Mesodermal cell (in vitro differentiated cells): ENCODE results near the gene GNAI1.
A peak's percentile ranks its signal among the peaks of the same experiment; 100 is the strongest.

Experiments
- H3K27ac ChIP-seq: 2 replicates; pipeline ENCODE4 v1.7.0; 2013; ENCODE audit warnings: mild to moderate bottlenecking, low read depth, low read length, moderate library complexity; ENCODE audit not compliant: severe bottlenecking
- H3K36me3 ChIP-seq: 2 replicates; pipeline ENCODE4 v1.7.1; 2013; ENCODE audit warnings: mild to moderate bottlenecking, low read length, moderate library complexity; ENCODE audit not compliant: control insufficient read depth, insufficient read depth
- H3K4me1 ChIP-seq: one replicate; pipeline ENCODE4 v1.7.1; 2013; ENCODE audit warnings: mild to moderate bottlenecking, low read length; ENCODE audit not compliant: insufficient read depth, control insufficient read depth, poor library complexity, severe bottlenecking
- H3K4me3 ChIP-seq: 2 replicates; pipeline ENCODE4 v1.7.0; 2013; ENCODE audit warnings: low read length, control low read depth, mild to moderate bottlenecking; ENCODE audit not compliant: insufficient read depth, poor library complexity, severe bottlenecking; ENCODE audit errors: extremely low read depth
- H3K9me3 ChIP-seq: 2 replicates; pipeline ENCODE4 v1.7.1; 2013; ENCODE audit warnings: mild to moderate bottlenecking, low read length, moderate library complexity; ENCODE audit not compliant: control insufficient read depth
- WGBS, 2 experiments: methylation state at CpG; one replicate each; pipeline ENCODE4 v1.1.5; 2013; ENCODE audit warnings: missing lambda C conversion rate in 2 of 2; ENCODE audit not compliant: insufficient coverage in 2 of 2; 5-methylcytosine and 5-hydroxymethylcytosine counted together

Gene GNAI1

DNA sequence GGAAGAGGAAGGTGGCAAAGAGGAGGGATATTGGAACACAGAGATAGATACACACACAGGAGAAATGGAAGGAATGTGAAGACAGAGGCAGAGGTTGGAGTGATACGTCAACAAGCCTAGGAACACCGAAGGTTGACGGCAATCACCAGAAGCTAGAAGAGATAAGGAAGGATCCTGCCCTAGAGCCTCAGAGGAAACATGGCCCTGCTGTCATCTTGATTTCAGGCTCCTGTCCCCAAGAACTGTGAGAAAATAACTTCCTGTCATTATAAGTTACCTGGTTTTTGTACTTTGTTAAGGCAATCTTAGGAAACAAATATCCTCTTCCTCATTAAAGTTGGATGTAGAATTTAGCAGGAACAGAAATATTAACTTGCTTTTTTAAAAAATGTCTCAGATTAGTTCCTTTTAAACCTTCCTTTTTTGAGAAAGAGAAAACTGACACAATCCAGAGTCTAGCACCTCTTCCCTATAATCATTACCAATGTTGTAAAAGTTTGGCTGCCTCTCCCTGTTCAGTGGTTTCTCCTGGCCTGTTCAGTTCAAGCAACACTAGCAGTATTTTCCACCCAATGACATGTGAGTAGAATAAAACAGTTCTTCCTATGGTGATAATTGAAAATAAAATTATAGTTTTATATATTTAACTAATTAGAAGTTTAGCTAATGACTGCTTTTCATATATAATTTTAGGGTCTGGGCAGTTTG is 28.8 kb upstream of the GNAI1 start:
- H3K36me3 ChIP-seq, result no peaks in the 10 kb centered on the region
- 65 to 85% methylated on average over 3 of the region's 3 CpGs for WGBS, 2 experiments
- H3K27ac ChIP-seq, result peak overlapping the region; percentile 77

DNA sequence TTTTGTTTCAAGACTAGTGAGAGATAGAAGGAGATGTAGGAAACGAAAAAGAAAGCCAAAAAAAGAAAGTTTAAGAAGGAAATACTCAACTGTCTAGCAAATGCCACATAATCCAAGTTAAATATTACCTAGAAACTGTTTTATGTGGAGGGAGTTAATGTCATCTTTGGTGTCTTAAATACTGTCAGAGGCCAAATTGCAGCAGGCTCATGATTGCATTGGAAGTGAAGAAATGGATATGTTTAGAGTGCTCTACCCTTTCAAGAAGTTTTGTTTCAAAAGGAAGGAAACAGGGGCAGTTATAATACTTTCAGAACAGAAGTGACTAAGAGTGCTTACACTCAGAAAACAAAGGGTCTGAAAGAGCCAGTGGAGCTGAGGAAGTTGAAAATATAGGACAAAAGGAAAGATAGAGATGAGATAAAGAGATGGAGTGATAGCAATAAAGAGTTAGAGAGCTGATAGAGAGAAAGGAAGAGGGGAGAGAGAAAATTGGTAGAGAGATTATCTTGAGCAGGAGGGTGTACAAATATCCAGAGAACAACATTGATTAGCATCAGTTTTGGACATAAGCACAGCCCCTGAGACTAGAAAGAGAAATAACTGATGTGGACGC is 28.0 kb upstream of the GNAI1 start:
- Histone ChIP-seq H3K36me3 (no peaks in the 10 kb centered on the region), H3K9me3 (no peaks in the 10 kb centered on the region), H3K4me1 (peaks cover 7% of the 10 kb centered on the region), H3K27ac (peak overlapping the region; percentile 77), H3K4me3 (no peak overlapping the region)
- 67% methylated on average over 1 of the region's 2 CpGs; no CpG with 5 or more reads in 1 of the 2 experiments for WGBS, 2 experiments

More for the DNA sequence above, 28.8 kb upstream of the GNAI1 start:
- Histone ChIP-seq H3K4me1 (peaks cover 7% of the 10 kb centered on the region), H3K4me3 (no peak overlapping the region), H3K9me3 (no peaks in the 10 kb centered on the region)

DNA sequence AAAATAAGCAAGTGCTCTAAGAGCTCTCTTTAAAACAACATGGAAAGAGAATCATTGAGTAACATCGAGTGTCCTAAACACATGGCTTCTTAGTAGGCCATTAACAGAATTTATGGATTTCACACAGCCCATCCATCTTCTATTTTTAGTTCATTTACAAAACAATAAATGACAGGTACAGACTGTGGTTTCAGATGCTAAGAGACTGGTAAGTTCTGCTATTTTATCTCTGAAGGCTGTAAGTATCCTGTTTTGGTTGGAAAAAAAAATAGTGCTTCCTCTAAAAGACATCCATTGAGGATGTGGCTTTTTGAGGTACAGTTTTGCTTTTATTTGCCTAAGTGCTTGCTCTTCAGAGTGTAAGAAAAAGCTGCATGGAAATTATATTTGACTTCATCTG is 27.4 kb upstream of the GNAI1 start:
- H3K4me1 ChIP-seq, result peaks cover 7% of the 10 kb centered on the region
- H3K27ac ChIP-seq, result peak overlapping the region; percentile 77
- no peaks in the 10 kb centered on the region for H3K9me3 ChIP-seq
- H3K36me3 ChIP-seq, result no peaks in the 10 kb centered on the region
- H3K4me3 ChIP-seq, result no peak overlapping the region
- no CpG with 5 or more reads among the region's 1 CpG for WGBS, 2 experiments

DNA sequence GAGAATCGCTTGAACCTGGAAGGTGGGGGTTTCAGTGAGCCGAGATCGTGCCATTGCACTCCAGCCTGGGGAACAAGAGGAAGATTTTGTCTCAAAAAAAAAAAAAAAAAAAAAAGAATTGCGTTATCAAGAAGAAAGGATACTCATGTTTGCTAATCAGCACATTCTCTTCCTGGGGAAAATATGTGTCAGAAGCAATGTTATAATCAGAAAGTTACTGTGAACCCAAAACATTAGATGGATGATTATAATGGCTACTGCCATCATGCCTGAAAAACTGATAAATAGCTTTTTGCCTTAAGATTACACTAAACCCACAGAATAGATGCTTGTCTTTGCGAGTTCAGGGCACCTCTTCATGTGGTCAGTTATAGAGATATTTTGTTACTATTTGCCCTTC is 24.3 kb upstream of the GNAI1 start:
- H3K9me3 ChIP-seq, result no peaks in the 10 kb centered on the region
- no peak overlapping the region for H3K27ac ChIP-seq
- peaks cover 4% of the 10 kb centered on the region for H3K4me1 ChIP-seq
- H3K4me3 ChIP-seq, result no peak overlapping the region
- WGBS, 2 experiments, result 91 to 100% methylated on average over 3 to 4 of the region's 5 CpGs
- no peaks in the 10 kb centered on the region for H3K36me3 ChIP-seq

DNA sequence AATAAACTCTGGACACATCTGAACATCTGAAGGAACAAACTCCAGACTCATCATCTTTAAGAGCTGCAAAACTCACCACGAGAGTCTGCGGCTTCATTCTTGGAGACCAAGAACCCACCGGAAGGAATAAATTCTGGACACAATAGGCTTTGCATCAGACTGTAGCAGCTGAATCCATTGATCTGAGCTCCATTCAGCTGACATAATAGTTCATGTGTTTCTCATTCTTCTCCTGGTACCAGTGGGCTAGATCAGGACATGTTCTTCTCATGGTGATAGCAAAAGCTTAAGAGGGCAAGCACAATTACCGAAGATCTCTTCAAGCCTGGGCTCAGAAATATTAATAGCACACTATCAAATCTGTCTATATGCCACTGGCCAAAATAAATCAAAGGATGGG is 20.5 kb upstream of the GNAI1 start:
- Histone ChIP-seq H3K36me3 (no peaks in the 10 kb centered on the region), H3K4me3 (no peak overlapping the region), H3K9me3 (no peaks in the 10 kb centered on the region), H3K4me1 (no peaks in the 10 kb centered on the region), H3K27ac (no peak overlapping the region)
- 90 to 100% methylated on average over 3 of the region's 4 CpGs for WGBS, 2 experiments

DNA sequence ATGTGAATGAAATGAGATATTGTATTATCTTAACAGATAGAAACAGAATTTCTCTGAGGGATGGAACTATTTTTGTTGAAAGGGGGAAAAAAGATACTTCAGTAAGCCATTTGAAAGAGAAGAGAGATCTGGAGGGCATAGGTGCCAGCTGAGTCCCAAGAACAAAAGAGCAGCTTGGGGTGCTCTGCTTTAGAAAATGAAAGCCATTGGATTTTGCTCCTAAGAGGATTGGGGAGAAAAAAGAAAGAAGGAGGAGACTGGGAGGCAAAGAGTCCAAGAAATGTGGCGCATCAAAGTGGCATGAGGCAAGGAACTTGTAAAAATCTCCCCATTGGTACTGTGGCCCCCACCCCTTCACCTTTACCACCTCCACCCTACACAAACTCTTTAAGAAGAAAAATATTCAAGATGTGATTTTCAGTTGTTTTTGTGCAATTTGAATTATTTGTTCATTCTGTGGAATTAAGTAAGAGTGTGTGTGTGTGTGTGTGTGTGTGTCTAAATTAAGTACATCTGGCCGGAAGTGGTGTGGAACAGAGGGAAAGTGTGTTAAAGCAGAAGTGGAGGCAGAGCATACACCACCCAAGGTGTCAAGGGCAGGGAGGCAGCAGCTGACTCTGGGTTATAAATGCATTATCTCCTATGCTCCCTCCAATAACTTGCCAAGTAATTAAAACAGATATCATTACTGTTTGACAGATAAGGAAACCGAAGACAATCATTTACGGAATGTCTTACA is 9.9 kb upstream of the GNAI1 start:
- Histone ChIP-seq H3K9me3 (no peaks in the 10 kb centered on the region), H3K36me3 (no peaks in the 10 kb centered on the region), H3K27ac (no peak overlapping the region), H3K4me1 (no peaks in the 10 kb centered on the region), H3K4me3 (no peak overlapping the region)
- 100% methylated on average over 1 of the region's 4 CpGs for WGBS, 2 experiments

DNA sequence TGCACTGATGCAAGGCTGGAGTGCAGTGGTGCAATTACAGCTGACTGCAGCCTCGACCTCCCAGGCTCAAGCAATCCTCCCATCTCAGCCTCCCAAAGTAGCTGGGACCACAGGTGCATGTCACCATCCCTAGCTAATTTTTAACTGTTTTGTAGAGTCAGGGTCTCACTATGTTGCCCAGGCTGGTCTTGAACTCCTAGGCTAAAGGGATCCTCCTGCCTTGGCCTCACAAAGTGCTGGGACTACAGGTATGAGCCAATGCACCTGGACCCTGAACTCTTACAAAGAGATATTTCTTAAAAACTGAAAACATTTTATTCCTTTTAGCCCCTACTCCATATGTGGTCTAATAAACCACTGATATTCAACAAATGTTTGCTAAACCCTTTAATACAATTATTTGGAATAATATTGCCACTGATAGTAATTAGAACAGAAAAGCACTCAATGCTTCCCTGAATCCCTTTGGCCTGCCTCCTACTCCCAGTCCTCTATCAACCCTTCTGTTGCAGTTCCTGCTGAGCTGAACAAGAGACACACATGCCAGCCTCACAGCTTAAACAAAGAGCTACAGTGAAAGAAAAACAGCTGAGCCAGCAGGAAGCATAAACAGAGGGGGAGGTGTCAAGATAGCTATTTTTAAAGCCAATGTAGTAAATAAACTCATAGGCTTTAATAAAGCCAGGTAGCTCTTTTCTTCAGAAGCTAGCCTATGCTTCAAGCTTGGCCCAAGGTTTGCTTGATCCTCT is 7.0 kb upstream of the GNAI1 start:
- Histone ChIP-seq H3K36me3 (no peaks in the 10 kb centered on the region), H3K9me3 (no peaks in the 10 kb centered on the region), H3K27ac (peak overlapping the region; percentile 16), H3K4me1 (no peaks in the 10 kb centered on the region), H3K4me3 (no peak overlapping the region)
- 75 to 80% methylated on average over 1 of the region's 1 CpG for WGBS, 2 experiments

DNA sequence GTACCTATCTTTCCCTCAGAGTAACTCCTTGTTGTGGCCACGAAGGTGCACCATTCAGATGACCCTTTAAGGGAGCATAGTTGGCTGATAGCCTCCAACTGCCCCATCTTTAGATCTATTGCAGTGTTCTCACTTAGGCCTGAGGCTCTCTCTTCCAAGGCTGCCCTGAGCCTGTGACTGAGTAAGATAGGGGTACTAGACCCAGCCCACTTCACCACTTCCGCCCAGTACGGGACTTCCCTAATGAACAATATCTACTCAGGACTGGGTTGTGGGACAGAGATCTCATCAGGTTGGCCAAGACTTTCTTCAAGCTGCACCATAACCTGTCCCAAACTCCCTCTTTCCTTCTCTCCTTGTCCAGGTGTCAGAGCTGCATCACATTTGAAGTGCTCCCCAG is 5.7 kb upstream of the GNAI1 start:
- H3K27ac ChIP-seq, result no peak overlapping the region
- H3K4me1 ChIP-seq, result no peaks in the 10 kb centered on the region
- WGBS, 2 experiments, result 100% methylated on average over 1 of the region's 3 CpGs
- H3K36me3 ChIP-seq, result no peaks in the 10 kb centered on the region
- no peaks in the 10 kb centered on the region for H3K9me3 ChIP-seq
- no peak overlapping the region for H3K4me3 ChIP-seq

DNA sequence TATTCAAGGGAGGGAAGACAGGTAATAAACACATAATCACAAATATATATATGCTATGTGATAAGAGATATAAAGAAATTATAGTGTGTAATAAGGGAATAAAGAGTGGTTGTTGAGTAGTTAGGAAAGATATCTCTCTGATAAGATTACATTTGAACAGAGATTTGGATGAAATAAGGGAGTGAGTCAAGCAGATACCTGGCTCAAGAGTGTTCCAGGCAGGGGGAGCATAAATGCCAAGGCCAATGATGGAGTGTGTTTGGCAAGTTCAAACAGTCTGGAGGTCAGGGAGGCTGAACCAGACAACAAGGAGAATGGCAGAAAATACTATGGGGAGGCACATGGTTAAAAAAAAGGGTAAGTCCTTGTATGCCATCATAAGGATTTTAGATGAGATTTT is 4.8 kb upstream of the GNAI1 start:
- no peaks in the 10 kb centered on the region for H3K4me1 ChIP-seq

DNA sequence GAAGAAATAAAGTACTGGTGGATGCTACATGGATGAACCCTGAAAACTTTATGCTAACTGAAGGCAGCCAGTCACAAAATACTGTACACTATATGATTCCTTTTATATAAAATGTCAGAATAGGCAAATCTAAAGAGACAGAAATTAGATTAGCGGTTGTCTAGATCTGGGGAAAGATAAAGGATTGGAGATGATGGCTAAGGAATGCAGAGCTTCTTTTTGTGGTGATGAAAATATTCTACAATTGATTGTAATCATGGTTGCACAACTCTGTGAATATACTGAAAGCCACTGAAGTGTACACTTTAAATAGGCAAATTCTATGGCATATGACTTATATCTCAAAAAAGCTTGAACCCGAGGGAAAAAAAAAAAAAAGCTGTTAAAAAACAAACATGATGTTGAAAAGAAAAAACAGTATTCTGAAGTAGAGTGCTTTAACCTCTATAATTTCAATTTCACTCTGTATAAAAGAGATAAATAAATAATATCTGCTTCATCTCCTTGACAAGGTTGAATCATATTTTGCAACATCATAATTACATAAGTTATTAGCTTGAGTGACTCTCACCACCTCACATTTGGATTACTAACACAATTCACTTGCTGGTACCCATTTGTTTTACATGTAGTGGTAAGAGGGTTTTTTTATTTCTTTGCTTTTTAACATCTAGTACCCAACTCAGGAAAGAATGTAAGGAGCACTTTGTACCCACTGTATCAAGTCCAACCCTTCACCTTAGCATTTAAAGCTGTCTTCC is 2.8 kb upstream of the GNAI1 start:
- Histone ChIP-seq H3K9me3 (no peaks in the 10 kb centered on the region), H3K4me1 (no peaks in the 10 kb centered on the region)

More for the DNA sequence above, 4.8 kb upstream of the GNAI1 start:
- H3K9me3 ChIP-seq, result no peaks in the 10 kb centered on the region
- H3K4me3 ChIP-seq, result no peak overlapping the region
- H3K36me3 ChIP-seq, result no peaks in the 10 kb centered on the region
- no peak overlapping the region for H3K27ac ChIP-seq

More for the DNA sequence above, 2.8 kb upstream of the GNAI1 start:
- Histone ChIP-seq H3K27ac (no peak overlapping the region), H3K36me3 (no peaks in the 10 kb centered on the region), H3K4me3 (no peak overlapping the region)
- 100% methylated on average over 1 of the region's 2 CpGs; no CpG with 5 or more reads in 1 of the 2 experiments for WGBS, 2 experiments
